Stomach (tissue), 9 donors: ENCODE data around the gene RPRD2. TPM values are rescaled to one million over a fixed set of nuclear protein-coding genes. Genes with fewer than 3 reads are reported as not detected.
A peak's percentile ranks its signal among the peaks of the same experiment; 100 is the strongest.

ENCODE experiments used
- DNase-seq, 2 donors: peaks; one replicate each; pipeline versions ENCODE4 v3.0.0 to v3.0.0-alpha.2; 2013 to 2019
- H3K27ac ChIP-seq, 5 donors: fragments of 200-600 bp in 4 of 5; sonication (generic) in 4 of 5; one replicate each; pipeline ENCODE4 v1.5.1; 2013 to 2019; ENCODE audit warnings: mild to moderate bottlenecking in 1 of 5, moderate library complexity in 1 of 5
- H3K27me3 ChIP-seq, 3 donors: fragments of 200-600 bp; sonication (generic); one replicate each; pipeline ENCODE4 v1.5.1; 2017 to 2019; ENCODE audit warnings: mixed run types in 1 of 3
- H3K36me3 ChIP-seq, 4 donors: fragments of 200-600 bp; sonication (generic); 1 replicate in 3 of 4; 2 replicates in 1 of 4; pipeline ENCODE4 v1.5.1; 2016 to 2019
- H3K4me1 ChIP-seq, 4 donors: fragments of 200-600 bp; sonication (generic); one replicate each; pipeline ENCODE4 v1.5.1; 2016 to 2019
- H3K4me3 ChIP-seq, 4 donors: fragments of 200-600 bp; sonication (generic) in 3 of 4; one replicate each; pipeline ENCODE4 v1.5.1; 2016 to 2019; ENCODE audit warnings: mild to moderate bottlenecking in 1 of 4
- H3K9me3 ChIP-seq, 4 donors: fragments of 200-600 bp; sonication (generic); one replicate each; pipeline ENCODE4 v1.5.1; 2016 to 2019
- CTCF ChIP-seq, 7 experiments: fragments of 450-650 bp in 4 of 7; fragments of 200-600 bp in 3 of 7; sonication (generic) in 3 of 7; IDR thresholded peaks; one replicate each; pipeline ENCODE4 v1.5.1; 2016 to 2019; ENCODE audit warnings: antibody characterized with exemption in 7 of 7, control low read depth in 2 of 7, mild to moderate bottlenecking in 1 of 7
- EP300 ChIP-seq: sonication (generic); formaldehyde crosslinking; IDR thresholded peaks from one replicate; pipeline ENCODE4 v1.6.1; 2017; ENCODE audit warnings: antibody characterized with exemption
- POLR2A ChIP-seq, 4 donors: fragments of 450-650 bp; IDR thresholded peaks; one replicate each; pipeline ENCODE4 v1.6.1; 2016; ENCODE audit warnings: antibody characterized with exemption in 4 of 4, control low read depth in 2 of 4, mild to moderate bottlenecking in 1 of 4, moderate library complexity in 1 of 4
- POLR2AphosphoS5 ChIP-seq, 3 donors: sonication (generic); formaldehyde crosslinking; IDR thresholded peaks; one replicate each; pipeline ENCODE4 v1.6.1; 2016; ENCODE audit warnings: antibody characterized with exemption in 3 of 3
- WGBS, 5 donors: extraction: QIAGEN DNeasy Blood & Tissue Kit in 3 of 5; methylation state at CpG; one replicate each; pipeline versions ENCODE4 v1.1.5 to v1.1.7; 2013 to 2018; 5-methylcytosine and 5-hydroxymethylcytosine counted together
- intact Hi-C: fragments of 100-400 bp; cut with DNase I; formaldehyde crosslinking; loops from one replicate; pipeline ENCODE4 v1.15.1; 2023; ENCODE audit warnings: low total_unique reads
- polyA plus RNA-seq, 3 donors: library from polyadenylated mRNA; stranded (reverse); fragments of 200-250 nt; gene quantifications; one replicate each; pipeline ENCODE4 v1.2.3, GENCODE V29; 2013
- total RNA-seq, 5 donors: library from RNA; depleted of rRNA; stranded (reverse); fragments of >200 nt; gene quantifications; one replicate each; pipeline versions ENCODE4 v1.1.0 to v1.2.3, GENCODE V29; 2014 to 2016
- donor health status: healthy with polysubstance abuse.
- donor health status: Bipolar disorder and iron deficiency.
- donor health status: healthy.

Gene RPRD2
- total and polyA plus RNA-seq, 8 donors, result 4.5 to 41.4 (median 12.3) TPM

DNA sequence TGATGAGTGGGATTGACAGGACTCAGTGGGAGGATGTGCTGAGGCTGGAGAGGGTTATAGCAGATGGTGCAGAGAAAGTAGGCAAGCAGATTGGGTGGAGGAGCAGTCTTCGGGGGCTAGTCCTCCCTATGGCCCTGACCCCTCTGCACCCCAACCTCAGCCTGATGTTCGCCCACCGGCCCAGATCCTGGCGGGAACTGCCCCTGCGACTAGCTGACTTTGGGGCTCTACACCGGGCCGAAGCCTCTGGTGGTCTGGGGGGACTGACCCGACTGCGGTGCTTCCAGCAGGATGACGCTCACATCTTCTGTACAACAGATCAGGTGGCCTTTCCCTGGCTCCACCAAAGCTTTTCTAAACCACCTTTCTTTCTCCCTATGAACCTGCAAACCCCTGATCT is 134.4 kb downstream of the RPRD2 start:
- TF ChIP-seq EP300, result no peak
- TF ChIP-seq POLR2A (IDR thresholded peaks at IDR 0.05), result no peak
- TF ChIP-seq CTCF (IDR thresholded peaks at IDR 0.05), result no peak
- TF ChIP-seq POLR2AphosphoS5 (IDR thresholded peaks at IDR 0.05), result no peak
- H3K4me3 ChIP-seq, result no peak overlapping the region
- no peaks in the 10 kb centered on the region for H3K27me3 ChIP-seq
- peaks cover 26 to 100% (median 92%) of the 10 kb centered on the region in 4 donors for H3K36me3 ChIP-seq
- intact Hi-C loops, result no loop called here
- WGBS, 5 donors, result 91 to 97% (median 96%) methylated on average over 10 of the region's 10 CpGs
- H3K27ac ChIP-seq, result no peak overlapping the region
- DNase-seq, result no peak
- H3K4me1 ChIP-seq, result no peaks in the 10 kb centered on the region
- no peaks in the 10 kb centered on the region for H3K9me3 ChIP-seq

DNA sequence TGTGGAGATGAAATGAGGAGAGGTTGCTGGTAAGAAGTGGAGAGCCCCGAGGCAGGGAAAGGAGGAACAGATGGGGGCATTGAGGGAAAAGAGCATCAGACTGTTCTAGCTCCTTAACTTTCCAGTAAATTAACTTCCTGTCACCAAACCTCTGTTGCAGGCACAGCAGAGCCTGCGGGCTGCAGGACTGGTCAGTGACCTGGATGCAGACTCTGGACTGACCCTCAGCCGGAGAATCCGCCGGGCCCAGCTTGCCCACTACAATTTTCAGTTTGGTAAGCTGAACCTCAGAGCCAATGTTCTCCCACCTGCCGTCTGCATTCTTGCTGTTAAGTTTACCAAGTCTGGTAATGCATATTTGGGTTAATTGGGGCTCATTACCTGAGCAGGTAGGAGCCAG is 141.5 kb downstream of the RPRD2 start:
- Histone ChIP-seq H3K36me3 (peaks cover 26 to 75% (median 67%) of the 10 kb centered on the region in 4 donors), H3K9me3 (no peaks in the 10 kb centered on the region), H3K27ac (no peak overlapping the region), H3K4me3 (no peak overlapping the region), H3K27me3 (no peaks in the 10 kb centered on the region), H3K4me1 (peaks cover 0 to 22% (median 9%) of the 10 kb centered on the region in 4 donors)
- DNase-seq, result no peak
- intact Hi-C loops, result no loop called here
- TF ChIP-seq CTCF (IDR thresholded peaks at IDR 0.05), result no peak
- TF ChIP-seq POLR2AphosphoS5 (IDR thresholded peaks at IDR 0.05), result no peak
- TF ChIP-seq POLR2A (IDR thresholded peaks at IDR 0.05), result no peak
- no peak for TF ChIP-seq EP300
- 85 to 92% (median 89%) methylated on average over 5 to 6 of the region's 6 CpGs for WGBS, 5 donors

- DNase-seq, result peak; percentile 33 to 60
- H3K27me3 ChIP-seq, result no peaks in the 10 kb centered on the region
- H3K9me3 ChIP-seq, result no peaks in the 10 kb centered on the region
- H3K27ac ChIP-seq, result peak within 1 kb of the TSS in 4 of 5 donors; percentile 60 to 71 (median 64)
- WGBS, 5 donors, result 47 to 63% (median 53%) methylated on average over 6 to 7 of the region's 7 CpGs
- peaks cover 0 to 28% (median 9%) of the 10 kb centered on the region in 4 donors for H3K4me1 ChIP-seq
- peak within 1 kb of the TSS in 3 of 4 donors; percentile 5 to 15 (median 7) for H3K4me3 ChIP-seq
- intact Hi-C loops, result no loop called here
- TF ChIP-seq POLR2A (IDR thresholded peaks at IDR 0.05), result no peak
- TF ChIP-seq POLR2AphosphoS5 (IDR thresholded peaks at IDR 0.05), result peak in 1 of 3 donors; percentile 21
- TF ChIP-seq EP300, result no peak
- no peak for TF ChIP-seq CTCF (IDR thresholded peaks at IDR 0.05)
- H3K36me3 ChIP-seq, result peaks cover 26 to 62% (median 57%) of the 10 kb centered on the region in 4 donors
These were observed 144.2 kb downstream of the RPRD2 start, which contains the start of gene ECM1 for GRCh38 chr1:150507912-150508864. TSS of gene ECM1 (plus strand) at chr1:150508109. CDS start at chr1:150508210, 101 bp downstream.

GRCh38 chr1:150508982-150509381 is 145.0 kb downstream of the RPRD2 start:
- intact Hi-C loops, result no loop called here
- H3K4me3 ChIP-seq, result no peak overlapping the region
- H3K4me1 ChIP-seq, result peaks cover 0 to 34% (median 9%) of the 10 kb centered on the region in 4 donors
- DNase-seq, result no peak
- no peaks in the 10 kb centered on the region for H3K27me3 ChIP-seq
- WGBS, 5 donors, result 68 to 80% (median 73%) methylated on average over 4 of the region's 4 CpGs
- peaks cover 26 to 57% (median 52%) of the 10 kb centered on the region in 4 donors for H3K36me3 ChIP-seq
- TF ChIP-seq POLR2A (IDR thresholded peaks at IDR 0.05), result no peak
- TF ChIP-seq POLR2AphosphoS5 (IDR thresholded peaks at IDR 0.05), result no peak
- no peak for TF ChIP-seq CTCF (IDR thresholded peaks at IDR 0.05)
- no peak for TF ChIP-seq EP300
- H3K9me3 ChIP-seq, result no peaks in the 10 kb centered on the region
- H3K27ac ChIP-seq, result peak overlapping the region in 3 of 5 donors; percentile 61 to 71 (median 67)
